Activated CD4-positive, alpha-beta T cell treated with anti-CD3 and anti-CD28 coated beads, Interleukin-2, amount 50 U/mL, for 24 hours (primary cell): ENCODE data around the gene KIF1A.

Experiments
- DNase-seq, 2 donors: peaks; one replicate each; pipeline ENCODE4 v3.0.0-alpha.2; 2020; ENCODE audit warnings: low read depth in 1 of 2, low spot score in 1 of 2

KIF1A gene

DNA sequence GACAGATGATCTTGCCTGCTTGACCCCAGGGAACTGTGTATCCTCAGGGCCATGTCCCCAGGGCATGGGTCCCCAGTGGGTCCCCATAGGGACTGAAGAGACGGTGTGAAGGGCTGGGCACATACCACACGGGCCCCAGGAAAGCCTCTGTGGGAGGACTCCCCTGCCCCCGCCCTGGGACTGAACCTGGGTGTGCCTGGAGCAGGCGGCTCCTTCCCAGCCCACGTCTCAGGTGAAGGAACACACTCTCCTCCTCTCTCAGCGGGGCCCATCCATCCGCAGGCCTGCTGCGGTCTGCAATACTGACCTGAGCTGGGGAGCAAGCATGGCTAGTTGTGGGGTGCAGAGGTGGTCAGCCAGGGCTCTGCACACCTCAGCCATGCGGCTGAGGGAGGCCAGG, 45.2 kb downstream of the KIF1A start:
- no peak for DNase-seq

DNA sequence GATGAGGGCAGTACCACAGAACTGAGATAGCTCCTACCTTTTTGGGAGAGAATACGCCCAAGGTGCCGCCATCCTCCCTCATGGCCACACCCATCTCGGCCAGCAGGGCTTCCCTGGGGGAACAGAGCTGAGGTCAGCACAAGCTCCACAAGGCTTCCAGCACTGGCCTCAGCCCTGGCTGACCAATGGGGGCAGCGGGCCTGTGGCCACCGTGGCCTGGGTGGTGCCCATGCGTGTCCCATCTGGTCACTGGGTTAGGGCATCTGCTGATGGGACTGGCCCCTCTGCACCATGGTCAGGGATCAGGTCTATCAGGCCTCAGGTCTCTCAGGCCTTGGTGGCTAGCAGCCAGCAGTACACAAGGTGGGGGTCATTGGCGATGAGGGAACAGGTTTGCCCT, 50.9 kb downstream of the KIF1A start:
- no peak for DNase-seq

DNA sequence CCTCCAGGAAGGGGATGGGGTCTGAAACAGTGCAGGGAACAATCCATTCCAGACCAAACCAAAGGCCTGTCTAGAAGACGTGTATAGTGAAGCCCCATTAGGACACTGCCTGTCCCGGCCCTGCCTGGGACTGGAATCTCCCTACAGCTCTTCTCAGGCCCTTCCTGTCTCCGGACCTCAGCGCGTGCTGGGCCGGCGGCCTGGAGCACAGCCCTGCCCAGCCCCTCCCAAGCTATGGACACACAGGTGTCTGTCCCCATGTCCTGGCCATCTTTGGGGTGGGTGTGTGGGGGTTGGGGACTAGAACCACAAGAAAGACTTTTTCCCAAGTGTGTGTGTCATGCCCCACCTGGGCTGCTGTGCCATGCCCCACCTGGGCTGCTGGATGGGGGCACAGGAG, 51.8 kb downstream of the KIF1A start:
- no peak for DNase-seq

DNA sequence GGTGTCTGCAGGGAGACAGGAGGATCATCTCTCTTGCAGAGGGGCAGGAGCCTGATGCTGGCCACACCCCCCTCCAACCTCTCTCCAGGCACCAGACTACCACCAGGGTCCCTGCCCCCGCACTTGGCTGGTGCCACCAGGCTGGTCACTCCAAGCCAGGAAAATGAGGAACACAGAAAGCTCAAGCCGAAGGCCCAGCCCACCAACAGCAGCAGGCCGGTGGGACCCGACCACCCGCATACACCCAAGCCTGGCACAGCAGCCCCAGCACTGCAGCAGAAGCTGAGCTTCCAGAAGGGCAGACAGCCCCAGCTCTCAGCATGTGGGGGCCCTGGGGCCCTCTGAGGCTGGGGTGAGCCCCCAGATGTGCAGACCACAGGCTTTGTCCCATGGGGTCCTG, 52.7 kb downstream of the KIF1A start:
- no peak for DNase-seq

DNA sequence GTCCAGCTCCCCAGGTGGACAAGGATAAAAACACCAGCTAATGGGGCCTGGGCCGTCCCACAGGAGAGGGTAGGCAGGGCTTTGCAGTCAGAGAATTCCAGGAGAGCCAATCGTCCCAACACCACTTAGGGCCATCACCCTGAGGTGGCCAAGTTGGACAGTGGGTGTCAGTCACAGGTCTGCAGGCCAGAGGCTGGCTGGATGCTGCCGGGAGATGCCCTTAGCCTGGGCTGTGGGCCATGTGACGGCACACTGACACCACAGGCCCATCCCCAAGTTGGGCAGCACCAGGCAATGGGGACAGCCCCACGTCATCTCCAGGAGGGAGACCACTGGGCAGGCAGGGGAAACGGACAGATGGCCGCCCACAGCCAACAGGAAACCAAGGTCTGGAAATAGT, 53.9 kb downstream of the KIF1A start:
- no peak for DNase-seq

DNA sequence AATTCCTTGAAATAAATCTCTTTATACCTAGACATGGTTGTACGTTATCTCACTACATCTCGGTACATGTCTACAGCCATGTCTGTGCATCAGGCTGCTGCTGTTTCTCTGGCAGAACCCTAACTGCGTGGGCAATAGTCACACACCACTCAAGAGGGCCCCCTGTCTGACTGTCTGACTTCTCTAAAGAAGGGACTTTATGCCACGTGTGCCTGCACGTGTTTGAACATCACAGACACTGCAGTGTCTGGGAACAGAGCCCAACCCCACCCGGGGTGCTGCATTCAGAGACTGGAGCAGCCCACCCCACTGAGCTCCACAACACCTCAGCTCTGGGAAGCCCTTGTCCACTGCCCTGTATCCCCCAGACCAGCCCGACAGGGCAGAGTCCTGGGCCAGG, 55.0 kb downstream of the KIF1A start:
- no peak for DNase-seq

DNA sequence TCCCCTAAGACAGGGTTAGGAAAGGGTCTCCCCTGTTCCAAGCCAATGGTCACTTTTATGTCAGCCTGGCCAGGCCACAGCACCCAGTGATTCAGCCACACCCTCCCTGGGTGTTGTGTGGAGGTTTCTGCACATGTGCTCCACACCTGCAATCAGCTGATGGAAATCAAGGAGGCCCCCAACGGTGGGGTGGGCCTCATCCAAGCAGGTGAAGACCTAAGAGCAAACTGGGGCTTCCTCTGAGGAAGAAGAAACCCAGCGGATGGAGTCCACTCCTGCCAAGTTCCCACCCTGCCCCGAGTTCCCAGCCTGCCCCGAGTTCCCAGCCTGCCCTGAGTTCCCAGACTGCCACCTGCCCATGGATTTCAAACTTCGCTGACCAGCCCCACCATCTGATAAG, 55.4 kb downstream of the KIF1A start:
- no peak for DNase-seq

DNA sequence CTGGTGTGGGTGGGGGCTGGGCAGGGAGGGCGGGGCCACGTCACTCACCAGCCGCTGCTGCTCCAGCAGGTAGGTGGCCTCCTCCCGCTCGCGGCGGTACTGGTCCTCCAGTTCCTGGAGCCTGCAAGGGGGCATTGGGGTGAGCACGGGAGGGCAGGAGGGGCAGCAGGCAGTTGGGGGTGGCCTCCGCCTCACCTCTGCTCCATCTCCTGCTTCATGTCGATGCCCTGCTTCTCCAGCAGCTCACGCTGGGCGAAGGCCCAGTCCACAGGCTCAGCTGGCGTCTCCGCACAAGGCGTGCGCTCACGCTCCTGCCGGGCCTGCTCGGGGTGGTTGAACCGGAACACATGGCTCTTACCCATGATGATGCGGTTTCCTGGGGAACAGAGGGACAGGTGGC, 57.0 kb downstream of the KIF1A start:
- DNase-seq = no peak

DNA sequence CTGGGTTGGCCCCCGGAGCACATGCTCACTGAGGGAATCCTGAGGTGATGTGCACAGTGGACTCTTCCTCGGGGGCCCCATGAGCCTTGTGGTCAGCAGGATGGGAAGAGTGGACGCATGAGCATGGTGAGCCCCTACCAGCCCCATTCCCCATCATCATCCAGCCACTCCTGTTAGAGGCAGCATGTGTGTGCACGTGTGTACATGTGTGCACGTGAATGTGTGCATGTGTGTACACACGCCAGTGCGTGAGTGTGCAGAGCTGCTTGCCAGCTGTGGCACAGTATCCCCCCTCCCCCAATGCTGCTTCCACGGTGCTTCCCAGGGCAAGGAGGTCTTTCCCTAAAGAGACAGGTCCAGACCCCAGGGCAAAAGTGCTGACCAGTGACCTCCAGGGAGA, 57.8 kb downstream of the KIF1A start:
- DNase-seq = no peak

DNA sequence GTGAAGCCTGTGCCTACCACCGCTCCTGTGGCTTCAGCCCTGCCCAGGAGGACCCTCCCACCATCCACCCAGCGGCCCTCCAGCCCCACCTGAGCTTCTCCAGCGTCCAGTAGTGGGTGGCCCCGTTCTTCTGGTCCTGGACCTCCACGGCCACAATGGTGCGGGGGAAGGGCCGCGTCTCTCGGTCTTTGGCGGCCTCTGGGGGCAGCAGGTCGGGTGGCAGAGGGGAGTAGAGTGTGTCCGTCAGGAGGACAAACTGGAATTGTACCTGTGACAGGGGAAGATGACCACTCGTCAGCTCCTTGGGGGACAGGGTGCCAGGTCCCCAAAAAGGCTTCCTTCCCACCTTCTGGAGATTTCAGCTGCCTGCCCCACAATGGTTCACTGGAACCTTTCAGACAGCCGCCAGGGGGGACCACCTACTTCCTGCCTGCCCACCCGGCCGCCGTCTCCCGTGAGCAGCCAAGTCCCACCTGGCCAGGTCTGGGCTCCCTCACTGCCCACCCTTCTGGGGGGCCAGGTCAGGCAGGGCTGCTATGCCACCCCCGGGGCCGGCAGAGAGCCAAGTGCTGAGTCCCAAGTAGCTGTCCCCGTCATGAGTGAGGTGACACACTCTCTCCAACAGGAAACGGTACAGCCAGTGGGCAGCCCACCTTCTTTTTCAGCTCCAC, 59.3 kb downstream of the KIF1A start:
- no peak for DNase-seq

DNA sequence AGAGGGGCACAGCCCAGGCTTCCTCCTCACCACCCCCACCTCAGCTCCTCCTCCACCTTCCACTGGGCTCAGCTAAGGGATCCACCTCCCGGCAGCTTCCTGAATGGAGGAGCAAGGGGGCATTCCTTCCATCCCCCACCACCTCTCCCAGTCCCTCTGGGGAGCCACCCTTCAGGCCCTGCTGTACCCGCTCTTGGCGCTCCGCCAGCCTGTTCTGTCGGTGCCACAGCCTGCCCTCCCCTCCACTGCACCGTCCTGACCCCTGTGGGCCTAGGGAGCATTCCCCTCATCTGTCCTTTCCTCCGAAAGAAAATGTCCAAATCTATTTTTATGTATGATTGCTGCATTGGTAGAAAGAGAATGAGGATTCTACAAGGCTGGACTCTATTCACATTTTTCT, 59.9 kb downstream of the KIF1A start:
- DNase-seq = no peak

DNA sequence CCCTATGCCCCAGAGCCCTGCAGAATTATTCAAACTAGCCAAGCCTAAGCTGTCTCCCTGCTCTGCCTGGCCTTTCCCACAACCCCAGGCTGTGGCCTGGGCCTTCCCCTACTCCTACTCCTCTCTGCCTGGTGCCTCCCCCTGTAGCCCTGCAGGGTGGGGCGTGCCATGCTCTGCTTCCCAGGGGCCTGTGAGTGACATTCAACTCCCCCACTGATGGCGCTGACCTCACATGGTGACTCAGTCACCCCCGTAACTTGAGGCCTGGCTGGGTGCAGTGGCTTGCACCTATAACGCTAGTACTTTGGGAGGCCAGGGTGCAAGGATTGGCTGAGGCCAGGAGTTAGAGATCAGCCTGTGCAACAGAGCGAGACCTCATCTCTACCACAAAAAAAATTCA, 60.6 kb downstream of the KIF1A start:
- DNase-seq = no peak

DNA sequence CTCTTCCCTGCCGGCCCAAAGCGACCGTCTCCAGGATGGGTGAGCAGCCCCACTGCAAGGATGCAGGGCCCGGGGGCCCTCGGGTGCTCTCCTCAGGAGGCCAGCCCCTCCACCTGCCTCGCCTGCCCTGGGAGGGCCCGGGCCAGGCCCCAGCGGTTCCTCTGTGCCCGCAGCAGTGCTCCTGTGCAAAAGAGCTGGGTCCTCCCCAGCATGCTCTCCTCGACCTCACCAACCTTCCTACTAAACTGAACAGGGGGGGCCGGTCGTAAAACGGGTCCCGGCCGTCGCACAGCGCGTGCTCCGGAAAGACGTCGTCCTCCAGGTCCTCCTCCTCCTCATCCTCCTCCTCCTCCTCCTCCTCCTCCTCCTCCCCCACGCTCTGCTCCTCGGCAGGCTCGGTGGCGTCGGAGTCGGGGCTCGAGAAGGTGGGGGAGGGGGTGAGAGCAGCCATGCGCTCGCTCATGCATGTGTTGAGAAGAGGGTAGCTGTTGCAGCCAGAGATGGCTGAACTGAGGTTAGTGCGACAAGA, 62.9 kb downstream of the KIF1A start:
- no peak for DNase-seq

DNA sequence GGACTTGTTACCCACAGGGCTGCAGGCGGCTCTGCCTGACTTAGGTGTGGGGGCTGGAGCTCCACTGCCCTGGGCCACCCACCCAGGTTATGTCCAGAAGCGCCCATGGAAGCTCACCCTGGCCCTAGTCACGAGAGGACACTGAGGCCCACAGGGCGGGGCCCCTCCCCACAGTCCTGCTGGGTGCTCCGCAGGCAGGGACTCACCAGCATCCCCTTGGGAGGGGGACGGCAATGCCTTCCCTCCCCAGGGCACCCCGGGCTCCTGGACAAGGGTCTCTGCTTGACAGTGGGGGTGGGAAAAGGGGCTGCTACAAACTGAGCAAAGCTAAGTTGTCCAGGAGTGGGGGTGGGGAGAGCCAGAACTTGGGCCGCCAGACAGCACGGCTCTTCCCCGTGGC, 67.8 kb downstream of the KIF1A start:
- DNase-seq = no peak

DNA sequence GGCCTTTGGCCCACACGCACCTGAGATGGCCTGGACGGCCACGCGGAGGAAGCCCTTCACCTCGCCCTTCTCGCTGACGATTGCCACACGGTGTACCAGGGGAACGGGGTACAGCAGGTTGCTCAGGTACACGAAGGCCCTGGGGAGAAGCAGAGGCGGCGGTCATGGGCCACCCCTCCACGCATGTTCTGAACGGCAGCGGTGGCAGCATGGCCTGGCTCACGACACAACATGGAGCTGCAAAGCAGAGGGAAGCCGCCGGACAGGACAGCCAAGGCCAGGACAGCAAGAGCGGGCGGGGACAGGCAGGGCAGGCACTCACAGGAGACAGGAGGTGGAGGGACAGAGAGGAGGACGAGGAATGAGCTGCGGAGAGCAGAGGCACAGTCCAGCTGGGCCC, 69.6 kb downstream of the KIF1A start:
- DNase-seq = no peak

DNA sequence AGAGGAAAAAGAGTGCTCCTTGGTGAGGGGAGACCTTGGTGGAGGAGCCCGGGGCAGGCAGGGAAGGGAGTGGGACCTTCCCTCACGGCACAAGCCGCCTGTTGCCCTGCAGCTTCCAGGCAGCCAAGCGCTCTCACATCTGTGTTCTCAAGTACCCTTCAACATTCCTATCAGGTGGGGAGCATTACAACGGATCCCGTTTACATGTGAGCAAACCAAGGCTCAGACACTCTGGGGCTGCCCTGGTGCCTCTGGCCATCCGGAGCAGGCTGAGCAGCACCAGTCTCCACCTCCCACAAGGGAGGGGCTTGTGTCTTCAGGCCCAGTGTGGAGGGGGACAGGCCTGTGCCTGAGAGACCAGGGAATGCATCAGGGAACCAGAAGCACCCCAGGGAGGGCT, 70.5 kb downstream of the KIF1A start:
- DNase-seq = no peak

DNA sequence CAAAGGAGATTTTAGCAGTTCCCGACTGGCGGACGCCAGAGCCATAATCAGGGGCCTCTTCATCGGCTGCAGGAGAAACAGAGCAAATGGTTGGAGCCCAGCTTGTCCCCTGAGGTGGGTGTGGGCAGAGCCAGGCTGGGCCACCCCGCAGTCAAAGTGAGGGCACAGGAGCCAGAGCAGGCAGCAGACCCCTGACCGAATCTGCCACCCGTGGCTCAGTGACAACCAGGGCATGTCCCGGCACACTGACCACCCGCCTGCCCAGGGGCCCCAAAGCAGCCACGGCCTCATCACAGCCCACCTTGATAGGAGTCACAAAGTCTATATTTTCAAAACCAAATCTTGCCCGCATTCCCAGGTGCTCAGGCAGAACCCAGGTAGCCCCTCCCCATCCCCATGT, 72.8 kb downstream of the KIF1A start:
- no peak for DNase-seq

DNA sequence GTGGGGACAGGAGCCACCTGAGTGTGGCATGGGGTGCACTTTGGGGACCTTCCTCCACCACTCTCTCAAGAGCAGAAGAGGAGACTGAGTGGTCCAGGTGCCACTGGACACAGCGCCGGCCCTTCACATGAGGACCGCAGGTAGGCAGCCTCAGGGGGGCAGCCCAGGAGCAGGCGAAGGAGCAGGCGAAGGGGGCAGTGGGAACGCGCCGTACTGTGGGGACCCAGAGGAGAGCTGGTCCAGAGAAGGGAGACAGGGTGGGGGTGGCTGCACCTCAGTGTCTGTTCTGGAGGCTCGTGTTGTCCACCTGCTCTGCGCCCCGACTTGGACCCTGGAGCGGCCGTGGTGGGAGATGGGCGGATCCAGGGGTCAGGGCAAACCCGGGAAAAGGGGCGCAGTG, 73.3 kb downstream of the KIF1A start:
- DNase-seq = no peak

DNA sequence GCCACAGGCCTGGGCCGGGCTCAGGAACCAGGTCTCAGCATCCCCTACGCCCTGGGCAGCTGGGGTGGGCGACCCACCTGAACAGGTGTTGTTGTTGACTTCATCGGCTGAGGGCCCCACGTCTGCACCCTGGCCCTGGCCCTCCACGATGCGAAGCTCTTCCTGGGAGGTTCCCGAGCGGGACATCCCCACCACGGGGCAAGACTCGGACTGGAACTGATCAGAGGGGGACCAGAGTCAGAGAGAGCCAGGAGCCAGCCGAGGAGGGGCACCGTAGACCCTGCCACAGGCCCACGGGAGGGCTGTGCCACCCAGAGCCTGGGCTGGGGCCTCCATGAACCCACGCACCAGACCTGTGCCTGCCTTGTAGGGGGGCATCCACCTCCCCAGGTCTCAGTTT, 74.1 kb downstream of the KIF1A start:
- no peak for DNase-seq

DNA sequence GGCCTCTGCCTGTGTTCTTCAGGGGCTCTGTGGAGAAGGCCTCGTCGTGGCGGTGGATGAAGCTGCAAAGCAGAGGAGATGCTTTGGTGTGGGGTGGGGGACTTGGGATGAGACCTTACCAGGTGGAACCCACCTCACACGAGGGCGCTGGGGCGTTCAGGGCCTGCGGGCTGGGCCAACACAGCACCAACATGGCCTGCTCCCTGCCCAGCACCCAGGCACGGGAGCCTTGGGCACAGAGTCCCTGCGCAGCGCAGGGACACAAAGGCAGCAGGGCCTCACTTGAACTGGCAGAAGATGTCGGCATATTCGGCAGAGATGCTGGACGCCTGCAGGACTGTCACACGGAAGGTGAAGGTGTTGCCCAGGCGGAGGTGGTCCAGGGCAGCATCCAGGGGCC, 74.6 kb downstream of the KIF1A start:
- no peak for DNase-seq

DNA sequence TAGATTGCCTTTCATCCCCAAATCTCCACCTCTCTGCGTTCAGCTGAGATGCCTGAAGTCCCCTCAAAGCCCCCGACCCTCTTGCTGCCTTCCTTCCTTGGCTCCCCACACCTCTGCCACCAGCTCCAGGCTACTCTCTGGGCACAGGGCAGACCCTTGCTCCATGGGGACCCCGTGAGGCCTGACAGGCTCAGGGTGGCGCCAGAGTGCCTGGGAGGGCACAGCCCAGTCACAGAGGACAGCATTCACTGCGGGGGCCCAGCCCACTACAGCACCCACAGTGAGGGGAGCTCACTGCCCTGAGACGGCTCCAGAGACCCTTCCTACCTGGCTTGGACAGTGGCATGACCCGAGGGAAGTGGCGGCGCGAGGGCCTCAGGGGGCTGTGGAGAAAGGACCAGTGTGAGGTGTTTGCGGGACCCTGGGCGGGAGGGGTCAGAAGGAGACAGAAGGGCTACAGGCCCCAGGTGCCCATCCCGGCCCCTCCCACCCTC, 77.4 kb downstream of the KIF1A start:
- DNase-seq = no peak

DNA sequence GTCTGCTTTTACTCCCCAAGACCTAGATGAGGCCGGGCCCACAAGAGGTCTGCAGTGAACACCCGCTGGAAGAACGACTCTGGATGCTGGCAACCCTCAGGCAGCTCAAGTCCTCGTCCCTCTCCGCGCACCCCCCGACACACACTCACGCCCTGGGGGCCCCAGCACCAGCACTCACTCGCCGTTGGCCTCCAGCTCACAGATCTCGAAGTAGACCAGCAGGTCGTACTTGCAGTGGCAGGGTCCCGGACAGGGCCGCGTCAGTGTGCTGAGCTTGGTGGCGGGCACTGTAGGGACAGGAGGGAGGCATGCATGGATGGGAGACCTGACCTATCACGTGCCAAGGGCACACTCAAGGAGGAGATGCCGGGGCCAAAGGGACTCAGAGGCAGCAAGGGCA, 78.9 kb downstream of the KIF1A start:
- DNase-seq = no peak

DNA sequence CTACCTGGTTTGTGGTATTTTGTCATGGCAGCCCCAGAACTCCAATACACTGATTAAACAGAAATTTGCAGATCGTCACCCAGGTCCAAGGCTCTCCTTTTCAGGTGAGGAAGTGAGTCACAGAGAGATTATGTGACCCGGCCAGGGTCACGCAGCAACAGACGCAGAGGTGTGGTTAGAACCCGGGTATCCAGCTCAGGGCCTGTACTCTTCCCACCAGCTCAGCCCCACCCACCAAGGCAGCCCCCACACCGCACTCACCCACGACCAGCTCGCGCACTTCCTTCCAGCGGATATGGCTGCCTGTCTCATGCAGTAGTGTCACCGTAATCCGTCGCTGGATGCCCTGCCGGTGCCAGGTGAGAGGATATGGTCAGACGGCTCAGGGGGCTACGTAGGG, 80.2 kb downstream of the KIF1A start:
- no peak for DNase-seq
